ENCODE data around the gene NUP214.

DNA sequence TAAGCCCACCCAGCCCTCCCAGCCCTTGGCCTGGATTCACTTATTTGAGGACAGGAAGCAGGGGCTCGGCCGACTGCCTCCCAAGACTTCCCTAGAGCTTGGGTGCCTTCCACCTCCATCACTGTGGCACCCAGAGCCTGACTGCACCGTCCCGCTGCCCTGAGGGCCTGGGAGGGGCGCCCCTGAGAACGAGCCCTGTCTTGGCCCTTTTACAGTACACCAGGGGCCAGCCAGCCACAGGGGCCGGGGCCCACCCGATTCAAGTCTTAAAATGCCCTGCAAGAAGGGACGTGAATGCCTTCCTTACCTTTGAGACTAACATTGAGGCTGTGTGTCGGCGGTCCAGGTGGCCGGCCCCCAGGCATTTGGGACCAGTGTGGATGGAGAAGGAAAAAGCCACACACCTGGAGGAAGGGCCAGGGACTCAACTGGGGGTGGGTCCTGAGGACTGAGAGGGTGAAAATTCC lies 134.1 kb downstream of the NUP214 start:
- TF ChIP-seq POLR2A (IDR thresholded peaks at IDR 0.05; ENCODE audit: low read depth, low read length) (no peak), POU2F2 (IDR thresholded peaks at IDR 0.05; ENCODE audit: low read depth, low read length) (no peak), POLR2AphosphoS5 (IDR thresholded peaks at IDR 0.05; ENCODE audit: low read depth, low read length) (no peak)
